GM18520 (cell line): ENCODE results near the gene SKIDA1.
A peak's percentile ranks its signal among the peaks of the same experiment; 100 is the strongest.

Experiments
- ATAC-seq: cut with Tn5 transposase; IDR thresholded peaks from one replicate; pipeline ENCODE4 v1.9.1; 2021; ENCODE audit not compliant: unreplicated experiment

The SKIDA1 gene

DNA sequence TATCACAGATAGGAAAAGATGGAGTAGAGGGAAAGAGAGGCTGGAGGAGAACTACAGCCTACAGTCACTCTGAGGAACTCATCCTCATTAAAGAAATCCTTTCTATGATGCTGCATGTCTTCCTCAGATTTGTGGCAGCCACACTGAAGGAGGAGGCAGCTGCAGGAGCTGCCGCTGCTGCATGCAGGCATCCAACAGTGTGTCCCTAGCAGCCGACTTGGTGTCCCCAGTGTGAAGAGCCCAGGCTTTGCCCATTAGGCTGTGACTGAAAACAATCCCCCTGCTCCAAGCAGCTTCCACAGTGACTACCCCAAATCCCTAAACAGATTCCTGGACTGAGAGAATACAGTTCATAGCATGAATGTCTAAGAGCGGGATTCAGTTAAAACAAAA lies 23.1 kb downstream of the SKIDA1 start:
- no peak for ATAC-seq

DNA sequence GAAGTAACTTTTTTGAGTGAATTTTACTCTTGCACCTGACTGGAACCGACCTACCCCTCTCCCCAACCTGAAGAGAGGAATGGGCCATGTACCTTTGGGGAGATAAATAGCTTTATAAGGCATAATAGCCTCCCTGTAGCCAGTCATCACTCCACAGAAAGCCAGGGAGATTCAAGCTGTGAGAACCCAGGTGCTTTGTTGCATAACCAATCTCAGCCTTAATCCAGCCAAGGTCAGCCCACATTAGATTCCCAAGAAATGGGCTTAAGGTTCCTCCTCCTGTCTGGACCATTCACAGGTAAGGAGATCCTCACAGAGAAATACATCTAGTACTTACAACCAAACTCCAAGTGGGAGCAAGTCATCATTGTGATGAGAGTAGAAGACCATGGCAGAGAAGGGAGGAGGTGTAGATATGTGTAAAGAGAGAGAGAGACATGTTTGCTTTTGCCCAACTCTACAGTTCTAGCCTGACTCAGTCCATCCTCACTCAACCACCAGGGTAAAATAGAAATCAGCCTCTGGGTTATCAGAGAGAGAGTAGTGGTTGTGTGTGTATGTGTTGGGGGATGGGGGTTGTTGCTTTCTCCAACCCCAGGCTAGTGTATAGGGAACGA lies 23.6 kb downstream of the SKIDA1 start:
- ATAC-seq, result no peak

DNA sequence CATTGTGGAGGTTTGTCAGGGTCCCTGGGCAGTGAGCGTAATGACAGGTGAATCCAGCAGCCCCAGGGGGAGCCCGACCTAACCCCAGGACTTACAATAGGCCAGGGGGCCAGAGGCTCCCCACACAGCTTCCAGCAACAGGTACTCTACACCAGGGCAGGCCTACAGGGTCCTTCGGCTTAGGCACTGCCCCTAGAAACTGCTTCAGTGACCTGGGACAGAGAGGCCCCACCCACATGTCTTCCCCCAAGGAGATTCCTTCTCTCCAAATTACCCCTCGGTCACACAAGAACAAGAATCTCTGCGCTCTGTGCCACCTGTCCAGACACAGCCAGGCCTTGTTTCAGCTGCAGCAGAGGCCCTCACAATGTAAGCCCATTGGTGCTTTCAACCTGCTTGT lies 24.4 kb downstream of the SKIDA1 start:
- no peak for ATAC-seq

DNA sequence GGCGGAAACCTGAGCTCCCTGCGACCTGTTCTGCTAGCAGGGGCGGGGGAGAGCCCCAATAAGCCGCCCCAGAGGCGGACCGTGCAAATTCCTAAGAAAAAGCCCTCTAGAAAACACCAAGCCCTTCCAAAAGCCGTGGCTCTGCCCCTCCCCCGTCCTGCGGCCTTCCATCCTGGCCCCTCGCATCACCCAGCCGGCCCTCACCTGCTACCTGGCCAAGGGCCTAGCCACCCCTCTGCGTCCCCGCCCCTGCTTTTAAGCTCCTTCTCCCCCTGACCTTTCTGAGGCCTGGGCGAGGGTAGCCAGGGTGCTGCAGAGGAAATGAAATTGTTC lies 24.9 kb downstream of the SKIDA1 start:
- ATAC-seq, result no peak

DNA sequence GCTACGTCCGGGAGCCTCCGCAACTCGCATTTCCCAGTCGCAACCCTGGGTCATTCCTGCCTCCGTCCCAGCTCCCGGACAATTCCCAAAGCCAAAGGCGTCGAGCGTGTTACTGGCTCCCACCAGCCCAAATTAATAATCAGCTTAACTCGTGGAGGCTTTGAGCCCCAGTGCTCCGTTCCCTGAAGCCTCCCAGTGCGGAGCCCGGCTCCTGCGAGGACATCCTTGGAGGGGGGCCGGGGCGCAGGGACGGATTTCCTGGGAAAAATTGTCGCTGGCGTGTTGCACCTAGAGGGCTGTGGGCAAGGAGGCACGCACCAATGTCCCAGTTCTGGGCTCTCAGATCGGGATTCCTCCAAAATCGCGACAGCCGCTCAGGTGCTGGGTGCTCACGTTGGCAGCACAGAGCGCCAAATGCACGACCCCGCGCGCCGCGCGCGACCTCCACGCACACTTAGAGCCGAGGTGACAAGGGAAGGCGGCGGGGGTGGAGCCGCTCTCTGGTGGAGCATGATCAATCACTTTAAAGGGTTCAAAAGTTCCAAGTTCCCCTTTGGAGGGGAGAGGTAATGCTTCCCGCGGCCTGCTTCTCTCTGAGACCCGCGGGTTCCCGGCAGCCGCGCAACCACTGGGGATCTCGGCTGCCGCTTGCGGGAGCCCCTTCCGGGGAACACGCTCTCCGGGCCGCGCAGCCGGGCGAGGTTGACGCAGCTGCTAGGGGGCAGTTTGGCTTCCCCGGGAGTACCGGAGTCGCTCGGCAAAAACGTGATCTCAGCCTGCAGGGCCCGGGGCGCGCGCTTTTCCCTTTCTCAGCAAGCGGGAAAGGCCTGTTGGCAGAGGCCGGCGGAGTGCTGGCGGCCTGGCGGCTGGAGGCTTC lies 25.5 kb downstream of the SKIDA1 start:
- ATAC-seq, result no peak

DNA sequence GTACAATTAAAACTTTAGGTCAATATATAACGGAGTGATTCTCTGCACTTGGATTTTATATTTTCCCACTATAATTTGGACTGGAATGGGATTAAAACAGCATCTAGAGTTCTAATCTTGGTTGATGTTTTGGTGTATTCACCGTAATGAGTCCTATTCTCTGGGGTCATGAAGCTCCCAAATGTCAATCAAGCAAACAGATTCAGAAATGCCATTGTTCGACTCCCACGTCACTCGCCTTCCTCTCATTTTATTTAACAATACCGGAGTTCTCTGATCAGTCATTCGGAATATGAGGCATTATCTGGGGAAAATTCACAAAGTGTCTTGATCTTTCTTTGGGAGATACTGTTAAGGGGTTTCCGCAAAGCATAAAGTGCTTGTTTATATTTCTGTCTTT lies 26.5 kb downstream of the SKIDA1 start:
- no peak for ATAC-seq

DNA sequence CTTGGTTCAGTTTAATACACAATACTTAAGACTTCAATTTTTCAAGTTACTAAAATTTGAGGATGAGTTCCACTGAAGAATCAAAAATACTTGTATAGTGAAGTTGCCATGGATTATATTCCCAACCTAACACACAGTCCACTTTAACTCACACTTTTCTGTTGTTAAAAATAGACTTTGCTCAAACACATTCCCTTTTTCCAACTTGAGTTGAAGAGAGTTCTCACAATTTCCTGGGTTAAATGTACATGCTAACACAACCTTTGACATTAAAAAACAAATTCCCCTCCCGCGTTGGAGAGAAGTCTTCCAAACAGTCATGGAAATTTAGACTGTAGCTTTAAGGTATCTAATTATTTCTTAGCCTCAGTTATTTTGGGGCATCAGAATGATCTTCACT lies 27.1 kb downstream of the SKIDA1 start:
- ATAC-seq, result no peak

DNA sequence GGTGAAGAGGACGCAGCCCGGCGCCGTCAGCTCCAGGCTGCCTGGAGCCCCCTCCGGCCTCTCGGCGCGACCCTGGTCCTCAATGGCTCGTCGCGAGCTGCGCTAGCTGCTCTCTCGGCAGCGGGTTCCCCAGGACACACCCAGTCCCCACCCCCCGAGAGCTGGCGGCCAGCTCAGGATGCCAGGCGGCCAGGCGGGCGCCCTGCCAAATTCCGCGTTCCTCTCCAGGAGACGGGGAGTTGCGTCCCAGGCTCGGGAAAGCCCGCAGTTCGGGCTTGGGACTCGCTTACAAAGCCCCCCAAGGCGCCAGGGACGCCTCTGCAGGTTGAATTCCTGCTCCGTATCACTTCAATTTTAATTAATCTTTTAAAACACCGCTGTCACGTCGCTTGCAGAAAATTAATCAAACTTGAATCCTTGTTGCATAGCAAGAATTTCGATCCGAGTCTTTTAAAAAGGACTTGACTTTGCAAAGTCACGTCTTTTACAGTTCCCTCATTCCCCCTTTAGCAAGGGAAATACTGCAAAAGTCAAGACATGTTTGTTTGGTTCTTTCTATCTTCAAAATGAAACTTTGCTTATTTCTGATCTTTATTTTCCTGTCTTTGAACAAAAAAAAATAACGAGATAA lies 28.2 kb downstream of the SKIDA1 start:
- no peak for ATAC-seq

DNA sequence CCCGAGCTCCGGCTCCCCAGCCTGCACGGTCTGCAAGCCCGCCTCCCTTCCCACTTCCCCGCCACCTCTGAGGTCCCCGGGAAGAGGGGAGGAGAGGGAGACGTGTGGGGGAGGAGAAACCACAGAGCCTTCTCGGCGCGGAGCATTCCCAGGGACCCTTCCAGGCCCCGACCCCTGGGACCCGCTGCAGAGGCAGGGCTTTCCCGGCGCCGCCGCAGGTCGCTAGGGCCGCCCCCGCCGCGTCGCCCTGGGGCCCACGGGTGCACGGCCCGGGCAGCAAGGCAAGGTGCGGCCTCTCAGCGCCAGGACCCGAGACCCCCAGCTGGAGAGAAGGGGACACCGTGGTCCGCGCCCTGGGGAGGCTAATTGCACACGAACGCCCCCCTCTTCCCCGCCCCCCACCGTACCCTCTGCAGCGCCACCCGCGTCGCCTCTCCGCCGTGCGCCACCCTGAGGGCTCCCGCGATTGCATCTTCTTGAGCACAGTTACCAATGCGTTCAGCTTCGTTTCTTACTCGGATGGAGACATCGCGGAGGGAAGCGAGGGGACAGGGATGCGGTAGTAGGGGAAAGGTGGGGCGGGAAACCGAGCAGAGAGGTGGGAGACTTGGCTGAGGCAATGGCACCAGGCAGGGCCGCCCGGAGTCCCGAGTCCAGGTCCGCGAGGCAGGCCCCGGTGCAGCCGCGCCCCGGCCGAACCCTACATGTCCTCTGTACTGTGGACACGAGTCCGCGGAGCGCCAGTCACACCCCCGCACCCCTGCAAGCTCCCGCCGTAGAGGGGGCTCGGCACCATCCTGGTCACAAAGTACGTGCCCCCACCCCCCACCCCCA lies 28.9 kb downstream of the SKIDA1 start:
- no peak for ATAC-seq

DNA sequence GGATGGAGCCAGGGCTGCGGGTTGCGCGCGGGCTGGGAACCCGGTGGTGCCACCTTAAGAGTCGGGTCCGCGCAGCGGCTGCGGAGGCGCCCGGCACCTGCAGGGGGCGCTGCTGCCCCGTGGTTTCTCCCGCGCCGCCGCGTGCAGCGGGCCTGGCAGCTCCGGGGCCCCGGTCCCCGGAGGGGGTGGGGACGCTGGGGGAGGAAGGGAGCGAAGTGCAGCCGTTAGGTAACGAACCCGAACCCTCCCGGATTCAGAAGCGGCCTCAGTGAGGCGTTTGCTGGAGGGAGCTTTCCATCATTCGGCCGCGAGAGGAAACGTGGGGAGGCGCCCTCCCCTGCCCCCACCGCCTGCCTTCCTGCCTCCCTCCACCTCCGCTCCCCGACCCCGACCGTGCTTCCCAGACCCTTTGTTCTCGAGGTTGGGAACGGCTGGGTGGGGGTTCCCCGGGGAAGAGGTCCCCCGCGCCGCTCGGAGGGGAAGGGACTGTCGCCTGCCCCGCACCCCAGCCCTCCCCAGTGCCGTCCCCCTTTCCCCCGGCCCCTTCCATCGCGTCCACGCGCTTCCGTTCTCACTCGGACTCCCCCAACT lies 29.6 kb downstream of the SKIDA1 start:
- peak; percentile 74 for ATAC-seq

DNA sequence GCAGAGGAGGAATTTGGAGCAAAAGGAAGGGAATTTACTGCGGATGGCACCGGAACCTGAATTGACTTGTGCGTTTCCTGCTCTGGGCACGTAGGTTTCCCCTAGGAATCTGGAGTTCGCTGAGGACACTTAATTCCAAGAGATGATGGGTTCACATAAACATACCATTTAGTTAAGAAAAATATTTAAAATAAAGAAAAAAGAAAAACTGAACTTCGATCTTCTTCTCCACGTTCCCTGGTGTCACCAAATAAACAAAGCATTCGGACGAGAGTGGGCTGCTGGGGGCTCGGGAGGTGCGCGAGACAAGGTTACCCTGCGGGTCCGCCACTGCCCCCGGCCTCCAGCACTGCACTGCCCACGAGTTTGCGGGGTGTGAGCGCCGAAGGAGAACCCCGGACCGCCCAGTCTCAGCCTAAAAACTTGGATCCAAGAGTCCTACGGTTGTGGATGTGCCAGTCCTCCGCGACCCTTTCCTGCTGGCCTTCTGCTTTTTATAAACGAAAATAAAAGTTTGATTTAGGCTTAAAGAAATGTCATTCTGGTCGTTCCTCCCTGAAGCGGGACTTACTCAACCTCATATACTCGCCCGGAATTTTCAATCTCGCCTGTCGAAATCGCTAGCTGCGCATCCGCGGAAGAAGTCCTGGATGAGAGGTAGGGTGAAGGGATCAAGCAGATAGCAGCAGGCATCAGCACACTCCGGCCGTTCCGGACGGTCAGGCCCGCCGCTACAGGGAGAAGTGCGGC lies 30.3 kb downstream of the SKIDA1 start:
- ATAC-seq, result no peak

DNA sequence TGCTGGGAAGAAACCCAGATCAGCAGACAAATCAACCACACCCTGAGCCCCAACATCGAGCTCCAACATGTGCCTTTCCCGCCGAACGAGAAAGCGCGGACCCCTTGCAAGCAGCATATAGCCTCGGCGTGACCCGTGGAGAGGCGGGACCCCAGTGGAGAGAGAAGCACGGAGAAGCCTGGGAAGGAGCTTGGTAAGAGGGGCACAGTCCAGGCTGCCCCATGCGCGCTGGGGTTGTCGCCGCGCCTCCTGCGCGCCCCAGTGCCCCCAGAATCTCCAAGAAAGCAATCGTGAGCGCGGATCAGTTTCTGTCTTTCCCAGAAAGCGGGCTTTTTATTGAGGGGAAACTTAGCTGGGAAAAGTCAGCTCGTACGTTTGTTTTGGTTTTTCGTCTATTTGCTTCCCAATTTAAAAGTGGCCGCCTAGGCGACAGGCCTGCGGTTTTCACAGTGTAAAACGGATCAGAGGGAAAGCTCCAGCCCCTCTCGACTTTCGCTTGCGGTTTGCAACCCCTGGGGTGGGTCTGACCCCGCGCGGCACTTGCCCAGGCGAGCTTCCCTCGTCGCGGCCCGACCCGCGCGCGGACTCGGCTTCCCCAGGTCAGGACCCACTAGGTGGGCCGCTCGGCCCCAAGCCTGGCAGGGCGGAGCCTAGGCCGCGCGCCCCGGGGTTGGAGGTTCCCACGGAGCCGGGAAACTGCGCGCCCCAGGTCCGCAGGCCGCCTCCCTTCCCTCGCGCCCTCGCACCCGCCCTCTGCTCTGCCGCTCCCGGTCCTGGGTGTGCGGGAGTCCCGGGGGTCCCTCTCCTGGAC lies 31.1 kb downstream of the SKIDA1 start:
- ATAC-seq, result no peak

DNA sequence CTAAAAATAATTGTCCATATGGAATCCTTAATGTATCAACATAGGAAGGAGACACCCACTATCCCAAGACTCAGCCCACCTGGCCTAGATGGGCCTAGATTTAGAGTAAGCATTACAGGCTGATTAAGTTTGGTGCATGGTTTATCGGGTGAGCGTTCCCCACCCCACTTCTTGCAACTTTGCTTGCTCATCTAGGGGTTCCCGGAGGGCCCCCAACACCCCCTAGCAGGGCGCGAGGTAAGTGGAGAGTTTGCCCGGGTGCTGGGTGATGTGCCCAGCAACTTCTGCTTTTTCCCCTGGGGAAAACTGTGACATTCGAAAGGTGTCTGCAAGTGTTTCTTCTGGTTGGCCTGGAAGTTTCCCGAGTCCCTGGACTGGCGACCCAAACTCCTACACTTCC lies 31.7 kb downstream of the SKIDA1 start:
- no peak for ATAC-seq

DNA sequence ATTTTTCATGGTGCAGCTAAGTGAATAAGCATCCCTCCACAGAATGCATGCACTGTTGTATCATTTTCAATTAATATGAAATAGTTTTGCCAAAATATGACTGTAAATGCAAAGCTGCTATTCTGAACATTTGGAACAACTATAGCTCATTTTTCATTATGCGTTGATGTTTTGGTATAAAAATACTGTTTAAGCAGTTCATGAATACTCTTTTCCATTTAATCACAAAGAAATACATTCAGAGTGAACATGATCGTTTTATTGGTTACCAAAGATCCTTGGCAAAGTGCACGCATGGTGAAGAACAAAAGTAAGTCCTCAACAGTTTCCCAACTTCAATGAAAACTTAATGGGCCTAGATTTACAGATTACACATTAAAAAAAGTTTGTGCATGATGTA lies 33.1 kb downstream of the SKIDA1 start:
- ATAC-seq, result no peak

DNA sequence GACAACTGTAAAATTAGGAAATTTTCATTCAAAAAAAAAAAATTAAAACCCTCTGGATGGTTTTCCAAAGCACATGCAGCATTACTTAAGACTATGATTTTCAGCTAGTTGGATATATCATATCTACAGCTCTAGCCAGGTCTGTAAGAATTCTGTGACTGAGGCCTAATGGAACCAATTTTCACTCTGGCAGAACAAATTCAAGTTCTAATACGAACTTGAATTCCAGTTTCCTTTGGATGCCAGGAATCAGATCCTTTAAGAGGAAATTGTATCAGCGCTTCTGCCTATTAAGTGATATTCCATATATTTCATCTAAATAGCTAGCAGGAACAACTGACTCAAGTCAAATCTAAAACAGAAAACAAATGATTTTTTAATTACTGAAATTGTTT lies 34.8 kb downstream of the SKIDA1 start:
- no peak for ATAC-seq

DNA sequence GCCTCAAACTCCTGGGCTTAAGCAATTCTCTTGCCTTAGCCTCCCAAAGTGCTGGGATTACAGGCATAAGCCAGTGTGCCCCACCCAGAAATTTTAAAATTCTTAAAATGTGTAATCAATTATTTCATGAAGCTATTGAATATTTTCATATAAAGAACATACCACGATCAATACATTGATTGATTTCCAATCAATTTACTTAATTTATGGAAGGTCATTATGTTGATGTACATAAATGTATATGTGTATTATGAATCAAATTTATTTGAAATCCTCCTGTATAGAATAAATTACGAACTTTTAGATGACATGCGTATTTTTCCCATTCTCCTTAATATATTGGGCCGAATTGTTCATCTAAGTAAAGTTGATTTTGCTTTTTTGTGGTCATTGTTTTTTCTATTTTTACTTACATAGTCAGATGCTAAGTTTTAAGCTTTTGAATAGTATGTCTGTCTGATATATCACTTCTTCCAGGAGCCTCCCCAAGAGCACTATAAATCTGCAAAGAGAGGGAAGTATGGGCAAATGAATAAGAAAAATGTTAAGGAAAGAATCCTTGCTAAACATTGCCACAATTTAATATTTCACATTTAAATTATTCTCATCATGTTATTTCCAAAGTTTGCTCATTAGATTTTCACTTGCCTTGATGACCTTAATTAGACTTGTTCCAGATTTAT lies 35.3 kb downstream of the SKIDA1 start:
- ATAC-seq, result no peak

DNA sequence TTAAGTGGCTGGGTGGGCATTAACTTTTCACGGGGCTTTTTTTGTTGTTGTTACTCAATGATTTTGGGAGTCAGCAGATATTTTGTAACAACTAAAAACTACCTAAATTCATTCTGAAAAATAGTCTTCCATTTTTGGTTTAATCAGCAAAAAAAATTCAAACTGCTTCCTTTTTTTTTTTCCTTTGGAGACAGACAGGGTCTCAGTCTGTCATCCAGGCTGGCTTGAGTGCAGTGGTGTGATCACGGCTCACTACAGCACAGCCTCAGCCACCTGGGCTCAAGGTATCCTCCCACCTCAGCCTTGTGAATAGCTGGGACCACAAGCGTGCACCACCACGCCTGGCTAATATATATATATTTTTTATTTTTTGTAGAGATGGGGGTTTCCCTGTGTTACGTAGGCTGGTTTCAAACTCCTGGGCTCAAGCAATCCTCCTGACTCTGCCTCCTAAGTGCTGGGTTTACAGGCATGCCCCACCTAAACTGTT lies 36.5 kb downstream of the SKIDA1 start:
- no peak for ATAC-seq

DNA sequence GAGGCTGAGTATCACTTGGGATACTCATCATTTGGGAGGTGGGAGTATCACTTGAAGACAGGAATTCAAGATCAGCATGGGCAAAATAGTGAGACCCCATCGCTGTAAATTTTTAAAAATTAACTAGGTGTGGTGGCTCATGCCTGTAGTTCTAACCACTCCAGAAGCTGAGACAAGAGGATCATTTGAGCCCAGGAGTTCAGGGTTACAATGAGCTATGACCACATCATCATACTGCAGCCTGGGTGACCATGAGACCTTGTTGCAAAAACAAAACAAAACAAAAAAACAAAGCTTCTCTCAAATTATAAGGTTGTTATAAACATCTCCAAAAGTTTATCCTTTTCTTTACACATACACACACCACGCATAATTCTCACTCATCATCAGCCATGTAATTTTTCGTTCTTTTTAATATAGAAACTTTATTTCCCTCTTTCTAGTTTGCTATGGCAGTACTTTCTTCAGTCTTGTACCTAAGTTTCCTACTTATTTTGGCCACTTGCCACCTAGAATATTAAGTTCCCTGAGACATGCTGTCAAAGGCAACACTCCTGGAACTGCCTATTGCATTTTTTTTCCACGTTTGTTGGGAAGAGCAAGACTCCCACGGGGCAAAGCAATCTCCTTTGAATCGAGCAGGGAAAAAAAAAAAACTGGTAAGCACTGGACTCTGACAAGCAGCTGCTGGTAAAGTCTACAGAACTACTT lies 37.1 kb downstream of the SKIDA1 start:
- no peak for ATAC-seq
